GM18526 (cell line): ENCODE data around the gene KIAA1217.

ENCODE experiments used
- POLR2A ChIP-seq: IDR thresholded peaks from 3 replicates; pipeline ENCODE4 v1.6.1; 2011; ENCODE audit not compliant: insufficient read length; ENCODE audit errors: extremely low read depth

KIAA1217 gene

DNA sequence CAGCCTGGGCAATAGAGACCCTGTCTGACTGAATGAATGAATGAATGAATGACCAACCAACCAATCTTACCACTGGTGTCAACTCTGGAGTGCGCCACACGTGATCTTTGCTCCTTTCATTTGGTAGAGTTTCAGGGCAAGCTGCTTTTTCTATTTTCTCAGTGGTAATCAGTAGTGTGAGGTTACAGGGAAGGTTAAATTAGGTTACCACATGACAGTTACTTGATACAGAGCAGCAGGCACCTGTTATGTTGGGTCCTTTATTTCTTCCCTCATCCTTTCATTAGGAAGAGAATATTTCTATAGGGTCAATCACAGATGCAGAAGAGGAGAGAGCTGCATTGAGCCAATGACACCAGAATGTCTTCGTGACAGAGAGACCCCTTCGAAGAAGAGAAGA, 167.8 kb downstream of the KIAA1217 start:
- TF ChIP-seq POLR2A, result no peak

DNA sequence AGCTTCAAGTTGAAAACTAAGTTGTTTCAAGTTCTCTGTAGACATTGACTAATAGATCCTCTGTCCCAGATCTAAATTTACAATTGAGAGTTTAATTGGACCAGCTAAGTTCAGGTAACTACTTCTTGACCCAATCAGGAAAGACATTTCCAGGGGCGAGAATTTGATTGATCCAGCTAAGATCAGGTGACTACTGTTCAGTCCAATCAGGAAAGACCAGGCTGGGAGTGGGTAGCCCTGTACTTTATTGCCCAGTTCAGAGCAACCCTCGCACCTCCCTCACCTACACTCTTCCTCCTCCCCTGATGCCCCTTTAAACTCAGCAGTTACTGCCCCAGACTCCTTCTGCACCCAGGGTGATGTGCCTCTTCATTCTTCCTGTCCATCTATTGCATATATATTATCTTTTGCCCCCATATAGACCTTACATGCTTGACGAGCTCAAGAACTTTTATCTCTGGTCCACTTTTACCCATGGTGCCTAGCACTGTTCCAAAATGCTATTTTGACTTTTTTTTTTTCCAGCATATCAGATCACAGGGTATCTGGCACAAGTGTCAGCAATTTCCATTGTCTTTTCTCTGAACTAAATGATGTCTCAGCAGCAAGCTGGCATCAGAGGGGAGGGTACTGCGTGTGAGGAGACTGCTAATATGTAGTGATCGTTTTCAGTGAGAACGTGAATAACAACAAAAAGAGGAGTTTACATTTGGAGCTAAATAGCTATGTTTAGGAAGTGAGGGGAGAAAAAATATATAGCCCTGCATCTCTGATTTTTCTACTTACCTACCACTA, 169.4 kb downstream of the KIAA1217 start:
- no peak for TF ChIP-seq POLR2A

GRCh38 chr10:24381235-24382010, 172.5 kb downstream of the KIAA1217 start:
- TF ChIP-seq POLR2A, result no peak

DNA sequence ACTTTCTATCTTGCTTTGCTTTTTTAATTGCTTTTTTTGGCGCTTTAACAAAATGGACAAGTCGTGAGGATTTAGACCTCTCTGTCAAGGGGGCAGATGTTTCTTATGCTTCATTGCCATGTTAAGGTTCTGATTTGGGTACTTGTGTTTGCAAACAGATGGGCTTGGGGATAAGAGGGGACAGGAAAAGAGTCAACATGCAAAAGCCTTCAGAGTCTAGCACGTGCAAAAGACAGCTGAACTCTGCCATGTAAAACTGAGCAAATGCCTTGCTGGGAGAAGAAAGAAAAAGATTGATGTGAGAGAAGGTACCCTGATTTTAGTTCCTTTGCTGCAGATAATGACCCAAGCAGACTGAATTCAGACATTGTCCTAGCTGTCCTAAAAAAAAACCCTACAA, 173.1 kb downstream of the KIAA1217 start:
- no peak for TF ChIP-seq POLR2A

- TF ChIP-seq POLR2A, result no peak
These were observed 173.6 kb downstream of the KIAA1217 start for GRCh38 chr10:24382596-24382978.

DNA sequence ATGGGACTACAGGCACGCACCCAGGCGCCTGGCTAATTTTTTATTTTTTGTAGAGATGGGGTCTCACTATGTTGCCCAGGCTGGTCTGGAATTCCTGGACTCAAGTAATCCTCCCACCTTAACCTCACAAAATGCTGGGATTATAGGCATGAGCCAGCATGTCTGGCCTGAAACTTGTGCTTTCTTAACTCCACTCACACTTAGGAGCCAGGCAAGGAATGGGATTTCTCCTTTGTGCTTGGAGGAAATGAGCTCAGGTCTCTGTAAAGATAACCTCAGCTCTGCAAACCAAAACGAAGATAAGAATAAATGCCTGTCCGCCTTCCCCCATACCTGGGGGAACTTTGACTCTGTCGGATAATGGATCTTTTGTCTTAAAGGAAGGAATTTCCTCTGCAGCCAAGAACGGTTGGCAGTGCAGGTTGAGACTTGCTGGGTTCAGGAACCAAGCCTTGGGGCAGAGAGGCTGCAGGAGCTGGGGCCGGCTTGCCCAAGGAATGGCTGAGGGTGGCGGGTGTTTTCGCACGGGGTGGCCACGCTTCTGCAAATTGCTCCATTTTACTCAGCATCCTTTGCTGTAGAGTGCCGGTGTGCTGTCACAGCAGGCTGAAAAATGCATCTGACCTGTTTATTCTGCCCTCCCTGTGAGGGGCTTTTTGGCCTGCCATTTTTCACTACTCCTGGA, 174.2 kb downstream of the KIAA1217 start:
- no peak for TF ChIP-seq POLR2A

- TF ChIP-seq POLR2A, result no peak
These were observed 174.8 kb downstream of the KIAA1217 start for GRCh38 chr10:24383681-24384106.

DNA sequence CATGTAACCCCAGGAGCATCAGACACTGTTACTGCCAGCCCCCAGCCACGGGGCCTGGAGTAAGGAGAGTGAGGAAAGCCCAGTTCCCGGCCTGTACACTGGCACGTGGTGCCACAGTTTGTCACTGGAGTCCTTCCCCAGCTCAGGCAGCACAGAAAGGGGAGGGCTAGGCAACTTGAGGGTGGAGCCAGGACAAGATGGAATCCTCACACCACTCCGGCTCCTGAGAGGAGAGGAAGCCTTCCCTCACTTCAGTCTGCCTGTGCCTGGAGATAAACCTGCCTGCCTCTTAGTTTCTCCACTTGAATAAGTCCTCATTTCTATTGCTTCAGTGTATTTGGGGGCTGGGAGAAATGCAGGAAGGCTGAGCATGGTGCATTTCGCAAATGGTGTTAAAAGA, 176.0 kb downstream of the KIAA1217 start:
- TF ChIP-seq POLR2A, result no peak

DNA sequence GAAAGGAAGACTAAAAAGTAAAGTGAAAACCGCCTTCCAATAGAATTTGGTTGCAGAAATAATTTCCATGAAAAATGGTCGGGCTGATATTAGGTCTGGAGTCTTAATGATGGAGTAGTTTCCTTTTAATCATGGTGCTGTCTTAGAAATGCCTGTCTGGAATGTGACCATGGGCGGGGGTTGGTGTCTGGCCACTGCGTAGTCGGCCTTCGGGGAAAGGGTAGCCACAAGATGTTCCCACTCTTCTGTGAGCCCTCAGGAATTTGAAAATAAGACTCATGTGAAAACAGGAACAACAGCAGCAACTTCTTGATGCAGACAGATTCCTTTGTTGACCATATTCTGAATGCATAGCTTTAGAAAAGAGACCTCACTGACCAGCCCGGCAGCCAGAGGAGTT, 176.8 kb downstream of the KIAA1217 start:
- no peak for TF ChIP-seq POLR2A

DNA sequence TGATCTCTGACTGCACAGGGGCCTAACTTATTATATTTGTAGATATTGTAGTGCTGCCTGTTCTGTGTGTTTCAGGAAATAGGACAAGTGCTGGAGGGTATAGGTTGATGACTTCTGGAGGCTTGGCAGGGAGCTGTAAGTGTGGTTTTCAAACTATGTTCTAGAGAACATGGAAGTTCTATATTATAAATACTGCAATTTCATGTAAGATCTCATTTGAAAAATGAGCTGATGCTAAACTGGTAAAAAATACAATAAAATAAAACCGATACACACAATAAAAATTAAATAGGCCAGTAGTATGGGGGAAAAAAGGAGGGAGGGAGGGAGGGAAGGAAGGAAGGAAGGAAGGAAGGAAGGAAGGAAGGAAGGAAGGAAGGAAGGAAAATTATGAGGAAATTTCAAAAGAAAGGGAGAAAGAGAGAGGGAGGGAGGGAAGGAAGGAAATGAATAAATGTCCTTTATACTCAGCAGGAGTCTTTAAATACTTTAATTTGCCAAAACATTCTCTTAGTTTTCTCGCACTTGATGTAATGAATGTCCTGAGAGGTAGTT, 181.3 kb downstream of the KIAA1217 start:
- TF ChIP-seq POLR2A, result no peak

- no peak for TF ChIP-seq POLR2A
These were observed 181.8 kb downstream of the KIAA1217 start for GRCh38 chr10:24390746-24391145.

DNA sequence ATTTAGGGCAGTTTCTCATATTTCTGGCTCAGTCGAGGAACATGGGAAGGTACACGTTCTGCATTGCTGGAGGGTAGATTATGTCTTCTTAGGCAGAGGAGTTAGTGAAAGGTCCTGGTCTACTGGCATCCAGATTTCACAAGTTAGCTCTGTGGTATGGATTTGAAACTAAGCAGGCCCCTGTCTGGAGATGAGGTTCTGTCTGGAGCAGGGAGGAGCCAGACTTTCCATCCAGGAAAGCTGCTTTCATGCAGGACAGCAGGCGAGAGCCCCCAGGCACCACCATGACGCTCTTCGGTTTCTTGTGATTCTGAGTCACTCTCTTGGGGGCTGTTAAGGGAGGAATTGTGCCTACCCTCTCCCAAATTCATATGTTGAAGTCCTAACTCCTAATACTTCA, 184.3 kb downstream of the KIAA1217 start:
- no peak for TF ChIP-seq POLR2A

DNA sequence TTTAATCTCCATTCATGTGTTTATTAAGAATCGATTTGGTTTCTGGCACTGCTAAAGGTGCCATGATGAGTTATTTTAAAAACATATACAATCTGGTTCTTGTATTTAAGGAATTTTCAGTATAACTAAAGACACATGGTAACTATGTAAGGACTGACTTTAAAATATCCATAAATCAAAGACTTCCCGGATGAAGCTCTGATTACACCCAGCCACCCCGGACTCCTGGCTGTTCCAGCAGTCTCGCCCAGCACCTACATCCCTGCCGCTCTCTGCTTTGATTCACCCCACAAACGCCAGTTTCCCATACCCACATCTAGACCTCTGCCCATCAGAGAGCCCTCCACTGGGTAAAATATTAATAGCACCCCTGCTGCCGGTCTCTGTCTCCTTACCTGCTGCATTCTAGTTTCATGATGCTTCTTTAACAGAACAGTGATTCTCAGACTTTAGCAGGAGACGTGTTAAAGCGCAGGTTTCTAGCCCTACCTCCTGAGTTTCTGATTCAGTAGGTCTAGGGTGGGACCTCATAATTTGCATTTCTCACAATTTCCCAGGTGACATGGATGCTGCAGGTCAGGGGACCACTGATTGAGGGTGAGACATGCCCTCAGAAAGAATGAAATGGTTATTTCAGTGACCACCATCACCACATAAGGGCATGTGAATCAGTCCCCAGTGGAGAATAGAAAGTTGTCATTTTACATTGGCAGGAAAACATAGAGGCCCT, 185.7 kb downstream of the KIAA1217 start:
- TF ChIP-seq POLR2A, result no peak

DNA sequence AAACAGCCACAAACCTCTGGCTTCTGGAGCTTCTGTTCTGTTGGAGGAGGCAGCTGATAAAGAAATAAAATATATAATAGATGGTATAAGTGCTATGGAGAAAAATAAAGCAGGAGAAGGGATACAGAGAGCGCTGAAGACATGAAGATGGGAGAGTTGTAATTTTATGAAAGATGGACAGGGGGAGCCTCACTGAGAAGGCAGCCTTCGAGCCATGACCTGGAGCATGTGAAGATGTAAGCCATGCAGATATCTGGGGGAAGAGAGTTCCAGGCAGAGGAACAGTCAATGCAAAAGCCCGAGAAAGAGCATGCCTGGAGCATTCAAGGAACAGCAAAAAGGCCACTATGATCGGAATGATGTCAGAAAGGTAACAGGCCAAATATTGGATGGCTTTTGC, 187.5 kb downstream of the KIAA1217 start:
- TF ChIP-seq POLR2A, result no peak

GRCh38 chr10:24397662-24398061, 188.7 kb downstream of the KIAA1217 start:
- TF ChIP-seq POLR2A, result no peak
